HepG2 (cell line): ENCODE results near the gene F8.

Source experiments
- CREM ChIP-seq, 2 experiments: sonication (generic) in 1 of 2; formaldehyde crosslinking in 1 of 2; IDR thresholded peaks; 2 replicates each; pipeline versions ENCODE4 v1.4.0 to v1.6.1; 2016 to 2020; ENCODE audit warnings: antibody characterized with exemption in 1 of 2, mild to moderate bottlenecking in 1 of 2, missing genetic modification reagents in 1 of 2
- EP300 ChIP-seq, 3 experiments: sonication (generic) in 1 of 3; formaldehyde crosslinking in 1 of 3; IDR thresholded peaks; 2 replicates each; pipeline versions ENCODE4 v1.5.1 to v1.6.1; 2011 to 2020; ENCODE audit warnings: low read depth in 2 of 3, low read length in 2 of 3, borderline replicate concordance in 1 of 3, improper control_type of control experiment in 1 of 3, mild to moderate bottlenecking in 1 of 3, missing genetic modification reagents in 1 of 3, moderate library complexity in 1 of 3
- FOXM1 ChIP-seq: sonication (generic); formaldehyde crosslinking; IDR thresholded peaks from 2 replicates; pipeline ENCODE4 v1.5.0; 2020; ENCODE audit warnings: missing genetic modification reagents
- KLF13 ChIP-seq: sonication (generic); formaldehyde crosslinking; IDR thresholded peaks from 2 replicates; pipeline ENCODE4 v1.4.0; 2020; ENCODE audit warnings: mild to moderate bottlenecking, missing genetic modification reagents
- MXD4 ChIP-seq: IDR thresholded peaks from 2 replicates; pipeline ENCODE4 v1.6.1; 2016; ENCODE audit warnings: mild to moderate bottlenecking, missing biosample characterization, missing genetic modification reagents
- MXI1 ChIP-seq: IDR thresholded peaks from 3 replicates; pipeline ENCODE4 v1.6.1; 2012; ENCODE audit warnings: low read depth, low read length, inconsistent platforms, borderline replicate concordance
- NRL ChIP-seq: sonication (generic); formaldehyde crosslinking; IDR thresholded peaks from 2 replicates; pipeline ENCODE4 v1.5.0; 2020; ENCODE audit warnings: missing genetic modification reagents, mild to moderate bottlenecking, moderate library complexity, borderline replicate concordance
- SRF ChIP-seq: IDR thresholded peaks from 2 replicates; pipeline ENCODE4 v1.6.1; 2011; ENCODE audit warnings: mild to moderate bottlenecking, low read depth, low read length, moderate library complexity
- ZFP62 ChIP-seq: sonication (generic); formaldehyde crosslinking; IDR thresholded peaks from 2 replicates; pipeline ENCODE4 v1.4.0; 2020; ENCODE audit warnings: missing genetic modification reagents
- TF ChIP-seq, protein P1 (sequence below): sonication (generic); formaldehyde crosslinking; IDR thresholded peaks from 2 replicates; pipeline ENCODE4 v1.4.0; 2020; ENCODE audit warnings: low read depth, missing genetic modification reagents
- TF ChIP-seq, protein P2 (sequence below): sonication (generic); formaldehyde crosslinking; IDR thresholded peaks from 2 replicates; pipeline ENCODE4 v1.5.0; 2020; ENCODE audit warnings: mild to moderate bottlenecking, missing genetic modification reagents, moderate library complexity
- TF ChIP-seq, protein P3 (sequence below): sonication (generic); formaldehyde crosslinking; IDR thresholded peaks from 2 replicates; pipeline ENCODE4 v1.5.0; 2020; ENCODE audit warnings: missing genetic modification reagents

DNA sequence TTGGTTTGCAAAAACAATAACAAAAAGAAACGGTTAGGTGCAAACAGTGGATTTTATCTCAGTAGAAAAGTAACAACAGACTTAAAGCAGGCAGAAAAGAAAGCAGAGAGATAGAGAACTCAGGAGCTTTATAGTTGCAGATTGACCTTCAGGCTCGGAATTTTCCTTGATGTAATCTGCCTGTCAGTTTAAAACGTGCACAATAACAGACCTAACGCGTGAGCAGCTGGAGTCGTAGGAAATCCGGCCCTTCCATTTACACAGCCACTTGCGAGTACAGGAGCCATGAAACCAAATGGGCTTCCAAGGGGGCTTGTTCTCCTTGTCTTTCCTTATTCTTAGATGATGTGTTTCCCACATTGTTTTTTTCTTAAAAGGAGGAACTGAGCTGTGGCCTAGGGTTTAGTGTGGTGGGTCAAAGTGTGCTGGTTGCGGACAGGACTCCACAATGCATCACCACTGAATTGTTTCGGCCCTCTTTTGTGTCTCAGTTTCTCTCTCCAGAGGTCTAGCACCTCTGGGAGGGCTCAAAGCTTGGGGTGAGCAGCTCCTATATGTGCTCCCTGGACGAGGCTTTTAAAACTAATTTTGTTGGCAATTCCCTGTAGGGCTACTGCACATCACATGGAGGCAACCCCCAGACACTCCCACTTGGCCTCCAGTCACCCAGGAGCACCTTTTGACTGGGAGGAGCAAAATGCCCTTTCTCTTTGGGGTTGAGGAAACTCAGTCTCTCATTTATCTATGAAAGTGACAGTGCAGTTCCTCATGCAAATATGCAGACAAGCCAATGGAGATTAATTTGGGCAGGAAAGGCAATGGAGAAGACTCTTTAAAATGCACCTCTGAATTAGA, 203.4 kb downstream of the F8 start:
- TF ChIP-seq MXD4 (no peak), ZFP62 (no peak), EP300 (IDR thresholded peaks at IDR 0.05; ENCODE audit: low read depth in 2 of 2, low read length in 2 of 2) (no peak), EP300 (CRISPR knock-in tag; IDR thresholded peaks at IDR 0.05; ENCODE audit: borderline replicate concordance) (no peak), CREM (IDR thresholded peaks at IDR 0.05) (no peak), CREM (CRISPR knock-in tag; IDR thresholded peaks at IDR 0.05) (no peak), SRF (no peak), FOXM1 (no peak), KLF13 (CRISPR knock-in tag) (no peak), NRL (CRISPR knock-in tag) (no peak), MXI1 (no peak)
- TF ChIP-seq, protein P1, sequence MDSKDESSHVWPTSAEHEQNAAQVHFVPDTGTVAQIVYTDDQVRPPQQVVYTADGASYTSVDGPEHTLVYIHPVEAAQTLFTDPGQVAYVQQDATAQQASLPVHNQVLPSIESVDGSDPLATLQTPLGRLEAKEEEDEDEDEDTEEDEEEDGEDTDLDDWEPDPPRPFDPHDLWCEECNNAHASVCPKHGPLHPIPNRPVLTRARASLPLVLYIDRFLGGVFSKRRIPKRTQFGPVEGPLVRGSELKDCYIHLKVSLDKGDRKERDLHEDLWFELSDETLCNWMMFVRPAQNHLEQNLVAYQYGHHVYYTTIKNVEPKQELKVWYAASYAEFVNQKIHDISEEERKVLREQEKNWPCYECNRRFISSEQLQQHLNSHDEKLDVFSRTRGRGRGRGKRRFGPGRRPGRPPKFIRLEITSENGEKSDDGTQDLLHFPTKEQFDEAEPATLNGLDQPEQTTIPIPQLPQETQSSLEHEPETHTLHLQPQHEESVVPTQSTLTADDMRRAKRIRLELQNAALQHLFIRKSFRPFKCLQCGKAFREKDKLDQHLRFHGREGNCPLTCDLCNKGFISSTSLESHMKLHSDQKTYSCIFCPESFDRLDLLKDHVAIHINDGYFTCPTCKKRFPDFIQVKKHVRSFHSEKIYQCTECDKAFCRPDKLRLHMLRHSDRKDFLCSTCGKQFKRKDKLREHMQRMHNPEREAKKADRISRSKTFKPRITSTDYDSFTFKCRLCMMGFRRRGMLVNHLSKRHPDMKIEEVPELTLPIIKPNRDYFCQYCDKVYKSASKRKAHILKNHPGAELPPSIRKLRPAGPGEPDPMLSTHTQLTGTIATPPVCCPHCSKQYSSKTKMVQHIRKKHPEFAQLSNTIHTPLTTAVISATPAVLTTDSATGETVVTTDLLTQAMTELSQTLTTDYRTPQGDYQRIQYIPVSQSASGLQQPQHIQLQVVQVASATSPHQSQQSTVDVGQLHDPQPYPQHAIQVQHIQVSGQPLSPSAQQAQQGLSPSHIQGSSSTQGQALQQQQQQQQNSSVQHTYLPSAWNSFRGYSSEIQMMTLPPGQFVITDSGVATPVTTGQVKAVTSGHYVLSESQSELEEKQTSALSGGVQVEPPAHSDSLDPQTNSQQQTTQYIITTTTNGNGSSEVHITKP = no peak
- TF ChIP-seq, protein P2, sequence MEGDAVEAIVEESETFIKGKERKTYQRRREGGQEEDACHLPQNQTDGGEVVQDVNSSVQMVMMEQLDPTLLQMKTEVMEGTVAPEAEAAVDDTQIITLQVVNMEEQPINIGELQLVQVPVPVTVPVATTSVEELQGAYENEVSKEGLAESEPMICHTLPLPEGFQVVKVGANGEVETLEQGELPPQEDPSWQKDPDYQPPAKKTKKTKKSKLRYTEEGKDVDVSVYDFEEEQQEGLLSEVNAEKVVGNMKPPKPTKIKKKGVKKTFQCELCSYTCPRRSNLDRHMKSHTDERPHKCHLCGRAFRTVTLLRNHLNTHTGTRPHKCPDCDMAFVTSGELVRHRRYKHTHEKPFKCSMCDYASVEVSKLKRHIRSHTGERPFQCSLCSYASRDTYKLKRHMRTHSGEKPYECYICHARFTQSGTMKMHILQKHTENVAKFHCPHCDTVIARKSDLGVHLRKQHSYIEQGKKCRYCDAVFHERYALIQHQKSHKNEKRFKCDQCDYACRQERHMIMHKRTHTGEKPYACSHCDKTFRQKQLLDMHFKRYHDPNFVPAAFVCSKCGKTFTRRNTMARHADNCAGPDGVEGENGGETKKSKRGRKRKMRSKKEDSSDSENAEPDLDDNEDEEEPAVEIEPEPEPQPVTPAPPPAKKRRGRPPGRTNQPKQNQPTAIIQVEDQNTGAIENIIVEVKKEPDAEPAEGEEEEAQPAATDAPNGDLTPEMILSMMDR (CRISPR knock-in tag) = no peak
- TF ChIP-seq, protein P3, sequence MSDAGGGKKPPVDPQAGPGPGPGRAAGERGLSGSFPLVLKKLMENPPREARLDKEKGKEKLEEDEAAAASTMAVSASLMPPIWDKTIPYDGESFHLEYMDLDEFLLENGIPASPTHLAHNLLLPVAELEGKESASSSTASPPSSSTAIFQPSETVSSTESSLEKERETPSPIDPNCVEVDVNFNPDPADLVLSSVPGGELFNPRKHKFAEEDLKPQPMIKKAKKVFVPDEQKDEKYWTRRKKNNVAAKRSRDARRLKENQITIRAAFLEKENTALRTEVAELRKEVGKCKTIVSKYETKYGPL (CRISPR knock-in tag) = no peak
